ENCODE results near the gene CFAP47.

GRCh38 chrX:36364262-36364661 lies 444.7 kb downstream of the CFAP47 start:
- TF ChIP-seq CTCF (conservative IDR thresholded peaks at IDR 0.05 in 1 of 2, IDR thresholded peaks at IDR 0.05 in 1 of 2; ENCODE audit: extremely low read depth in 1 of 2, insufficient read depth in 1 of 2, low read depth in 1 of 2, low read length in 2 of 2) (no peak), EZH2 (IDR thresholded peaks at IDR 0.05; ENCODE audit: borderline replicate concordance, low read length) (no peak)
